B cell (primary cell): ENCODE data around the gene FAIM2. TPM values are rescaled to one million over a fixed set of nuclear protein-coding genes. Genes with fewer than 3 reads are reported as not detected.

Source experiments
- ATAC-seq: fragments of 200-7000 bp; cut with Tn5 transposase; one replicate; pipeline ENCODE4 v1.10.0; 2021; ENCODE audit warnings: low read depth, mild to moderate bottlenecking, moderate number of reproducible peaks, moderate library complexity
- CTCF ChIA-PET: fragments of 350-600 bp; sonication (Branson Sonifier 250); formaldehyde crosslinking; loops from one replicate; lab custom pipeline; 2021; ENCODE audit warnings: antibody characterized with exemption, inconsistent platforms; lab: Charles Lee
- POLR2A ChIA-PET: fragments of 350-600 bp; sonication (Branson Sonifier 250); formaldehyde crosslinking; loops from one replicate; lab custom pipeline; 2021; ENCODE audit warnings: antibody characterized with exemption; lab: Charles Lee
- DNase-seq: peaks from one replicate; pipeline ENCODE4 v3.0.0; 2013
- H2AFZ ChIP-seq: 2 replicates; pipeline ENCODE4 v1.6.1; 2012; ENCODE audit warnings: mild to moderate bottlenecking, low read depth, low read length; ENCODE audit not compliant: insufficient read depth, poor library complexity, severe bottlenecking
- H3K27ac ChIP-seq, 2 donors: 1 replicate in 1 of 2; 2 replicates in 1 of 2; pipeline ENCODE4 v1.5.1; 2012 to 2013; ENCODE audit warnings: low read length in 2 of 2, mild to moderate bottlenecking in 2 of 2, moderate library complexity in 1 of 2
- H3K27me3 ChIP-seq, 4 experiments: fragments of 200-600 bp in 1 of 4; sonication (generic) in 1 of 4; replicated peaks in 1 of 4; 1 replicate in 2 of 4; 2 replicates in 2 of 4; pipeline versions ENCODE4 v1.6.1 to v1.7.0; 2013 to 2016; ENCODE audit warnings: low read length in 3 of 4, mild to moderate bottlenecking in 2 of 4, mixed read lengths in 1 of 4, moderate library complexity in 1 of 4; ENCODE audit not compliant: insufficient read depth in 4 of 4, control insufficient read depth in 3 of 4; ENCODE audit errors: control extremely low read depth in 1 of 4
- H3K36me3 ChIP-seq, 2 experiments: replicated peaks in 1 of 2; 1 replicate in 1 of 2; 2 replicates in 1 of 2; pipeline versions ENCODE4 v1.6.1 to v1.7.1; 2013; ENCODE audit warnings: low read length in 1 of 2; ENCODE audit not compliant: insufficient read depth in 2 of 2, control insufficient read depth in 1 of 2; ENCODE audit errors: control extremely low read depth in 1 of 2, extremely low read depth in 1 of 2
- H3K4me1 ChIP-seq, 2 donors: fragments of 200-600 bp in 1 of 2; sonication (generic) in 1 of 2; 1 replicate in 1 of 2; 2 replicates in 1 of 2; pipeline versions ENCODE4 v1.5.1 to v1.6.1; 2013 to 2017; ENCODE audit warnings: low read length in 2 of 2; ENCODE audit not compliant: control insufficient read depth in 2 of 2, insufficient read depth in 2 of 2
- H3K4me2 ChIP-seq: replicated peaks from 2 replicates; pipeline ENCODE3; 2012; ENCODE audit warnings: mild to moderate bottlenecking, low read depth, low read length; ENCODE audit not compliant: poor library complexity, severe bottlenecking
- H3K4me3 ChIP-seq, 5 experiments: fragments of 200-600 bp in 1 of 5; sonication (generic) in 1 of 5; 1 replicate in 3 of 5; 2 replicates in 2 of 5; pipeline versions ENCODE4 v1.5.1 to v1.7.0; 2011 to 2016; ENCODE audit warnings: low read length in 4 of 5, mild to moderate bottlenecking in 4 of 5, low read depth in 2 of 5, control low read depth in 1 of 5, moderate library complexity in 1 of 5; ENCODE audit not compliant: insufficient read depth in 1 of 5; ENCODE audit errors: control extremely low read depth in 1 of 5, extremely low read depth in 1 of 5
- H3K79me2 ChIP-seq: fragments of 200-600 bp; sonication (generic); one replicate; pipeline ENCODE4 v1.6.0; 2016; ENCODE audit warnings: low read length; ENCODE audit not compliant: control insufficient read depth, insufficient read depth
- H3K9ac ChIP-seq: fragments of 200-600 bp; sonication (generic); 2 replicates; pipeline ENCODE4 v1.6.1; 2017; ENCODE audit warnings: mild to moderate bottlenecking, low read length, moderate library complexity
- H3K9me3 ChIP-seq, 3 donors: one replicate each; pipeline versions ENCODE4 v1.6.1 to v1.7.1; 2013; ENCODE audit warnings: low read length in 2 of 3; ENCODE audit not compliant: control insufficient read depth in 2 of 3, insufficient read depth in 1 of 3; ENCODE audit errors: control extremely low read depth in 1 of 3
- H4K20me1 ChIP-seq: 2 replicates; pipeline ENCODE4 v1.6.0; 2012; ENCODE audit warnings: mild to moderate bottlenecking, low read length; ENCODE audit not compliant: insufficient read depth, control insufficient read depth, poor library complexity, severe bottlenecking
- H3K27ac Mint-ChIP-seq: one replicate; pipeline ENCODE4 v1.8.0; 2021; ENCODE audit warnings: mixed read lengths
- H3K27me3 Mint-ChIP-seq: one replicate; pipeline ENCODE4 v1.8.0; 2021; ENCODE audit warnings: mixed read lengths
- H3K4me1 Mint-ChIP-seq: one replicate; pipeline ENCODE4 v1.8.0; 2021; ENCODE audit warnings: mixed read lengths
- H3K4me3 Mint-ChIP-seq: one replicate; pipeline ENCODE4 v1.8.0; 2021; ENCODE audit warnings: mixed read lengths
- H3K9me3 Mint-ChIP-seq: one replicate; pipeline ENCODE4 v1.8.0; 2022; ENCODE audit warnings: mixed read lengths; ENCODE audit not compliant: insufficient read depth
- CTCF ChIP-seq: fragments of 200-600 bp; IDR thresholded peaks from one replicate; pipeline ENCODE4 v1.8.0; 2022; ENCODE audit warnings: antibody characterized with exemption, mild to moderate bottlenecking
- EZH2 ChIP-seq: IDR thresholded peaks from 2 replicates; pipeline ENCODE4 v1.6.1; 2012; ENCODE audit warnings: borderline replicate concordance, low read depth, mild to moderate bottlenecking, moderate library complexity, low read length; ENCODE audit not compliant: insufficient read depth, poor library complexity, severe bottlenecking
- WGBS: methylation state at CpG from one replicate; pipeline ENCODE4 v1.1.5; 2013; ENCODE audit warnings: missing lambda C conversion rate; ENCODE audit not compliant: insufficient coverage; 5-methylcytosine and 5-hydroxymethylcytosine counted together
- intact Hi-C: fragments of 100-400 bp; cut with micrococcal nuclease; formaldehyde crosslinking; loops from one replicate; pipeline ENCODE4 v1.10.0; 2022
- polyA plus RNA-seq: library from polyadenylated mRNA; depleted of rRNA; stranded (reverse); fragments of >200 nt; gene quantifications from 2 replicates; pipeline ENCODE4 v1.2.3, GENCODE V29; 2012
- total RNA-seq, 2 donors: library from RNA; stranded (reverse); fragments of 120-200 nt in 1 of 2; gene quantifications; 1 replicate in 1 of 2; 2 replicates in 1 of 2; pipeline versions ENCODE4 v1.2.3 to v1.2.4, GENCODE V29; 2013 to 2022

FAIM2 gene
- total and polyA plus RNA-seq, 2 donors (not counting 1 experiment from before 2014, with no cell fraction given), result not detected

GRCh38 chr12:49838973-49839633 lies 64.6 kb downstream of the FAIM2 start:
- peaks cover 0 to 6% of the 10 kb centered on the region in 2 experiments for H3K36me3 ChIP-seq
- H3K4me2 ChIP-seq, result no peak overlapping the region
- H3K4me3 ChIP-seq, result no peak overlapping the region
- CTCF ChIA-PET, result interaction anchor here (0.6 to 4.2 kb wide), 25 partner anchors 9 to 273 kb away, joined by 3 to 57 read pairs (median 4); partner anchors contain the start of genes COX14, NCKAP5L and TMBIM6
- H3K9ac ChIP-seq, result no peak overlapping the region
- DNase-seq, result peak; percentile 63
- TF ChIP-seq CTCF (peak; percentile 79), EZH2 (no peak)
- H3K27ac ChIP-seq, result no peak overlapping the region
- Mint-ChIP-seq H3K4me3 (no peak overlapping the region), H3K27me3 (no peaks in the 10 kb centered on the region), H3K27ac (no peak overlapping the region), H3K4me1 (peaks cover 28% of the 10 kb centered on the region), H3K9me3 (no peaks in the 10 kb centered on the region)
- H3K27me3 ChIP-seq, result no peaks in the 10 kb centered on the region
- intact Hi-C loops, result loop anchor here (1.0 kb wide), 4 partner anchors 11 to 195 kb away; partner anchors contain the start of gene NCKAP5L
- no peaks in the 10 kb centered on the region for H3K9me3 ChIP-seq
- no peak overlapping the region for H2AFZ ChIP-seq
- WGBS, result 67% methylated on average over 3 of the region's 3 CpGs
- peaks cover 12 to 21% of the 10 kb centered on the region in 2 donors for H3K4me1 ChIP-seq
- POLR2A ChIA-PET, result interaction anchor here (1.1 kb wide), 1 partner anchor 98 kb away, joined by 3 read pairs; the partner anchor contains the start of gene TMBIM6
- H4K20me1 ChIP-seq, result no peaks in the 10 kb centered on the region
- ATAC-seq, result peak; percentile 31
- peaks cover 3% of the 10 kb centered on the region for H3K79me2 ChIP-seq

- peaks cover 12% of the 10 kb centered on the region for H3K4me1 Mint-ChIP-seq
- H3K27ac Mint-ChIP-seq, result no peak overlapping the region
- Histone ChIP-seq H3K4me3 (no peak overlapping the region), H3K27me3 (no peaks in the 10 kb centered on the region), H3K9ac (no peak overlapping the region), H3K9me3 (no peaks in the 10 kb centered on the region), H3K4me2 (no peak overlapping the region), H3K27ac (no peak overlapping the region), H3K4me1 (peaks cover 7 to 8% of the 10 kb centered on the region in 2 donors), H4K20me1 (no peaks in the 10 kb centered on the region), H2AFZ (no peak overlapping the region), H3K79me2 (peaks cover 14% of the 10 kb centered on the region), H3K36me3 (no peaks in the 10 kb centered on the region)
- DNase-seq, result no peak
- POLR2A ChIA-PET, result no interaction called here
- intact Hi-C loops, result no loop called here
- CTCF ChIA-PET, result interaction anchor here (1.0 kb wide), 1 partner anchor 55 kb away, joined by 4 read pairs; no protein-coding TSS in a partner anchor
- TF ChIP-seq CTCF, result no peak
- no peaks in the 10 kb centered on the region for H3K27me3 Mint-ChIP-seq
- no peak overlapping the region for H3K4me3 Mint-ChIP-seq
- WGBS, result 100% methylated on average over 1 of the region's 5 CpGs
- no peak for ATAC-seq
- H3K9me3 Mint-ChIP-seq, result no peaks in the 10 kb centered on the region
Measured at GRCh38 chr12:49832836-49833421, 70.8 kb downstream of the FAIM2 start.
